OCI-LY3 (cell line): ENCODE data around the gene SHC1.

Experiments used
- EZH2phosphoT487 ChIP-seq: fragments of 200-600 bp; shearing (Covaris generic); IDR thresholded peaks from 2 replicates; pipeline ENCODE4 v1.6.1; 2018; ENCODE audit warnings: antibody characterized with exemption, mixed run types, low read depth
- TF ChIP-seq, protein P1 (sequence below): fragments of 200-600, 300-600 bp; sonication (generic); IDR thresholded peaks from 2 replicates; pipeline ENCODE4 v1.5.1; 2014; ENCODE audit warnings: antibody characterized with exemption, low read length, low read depth

DNA sequence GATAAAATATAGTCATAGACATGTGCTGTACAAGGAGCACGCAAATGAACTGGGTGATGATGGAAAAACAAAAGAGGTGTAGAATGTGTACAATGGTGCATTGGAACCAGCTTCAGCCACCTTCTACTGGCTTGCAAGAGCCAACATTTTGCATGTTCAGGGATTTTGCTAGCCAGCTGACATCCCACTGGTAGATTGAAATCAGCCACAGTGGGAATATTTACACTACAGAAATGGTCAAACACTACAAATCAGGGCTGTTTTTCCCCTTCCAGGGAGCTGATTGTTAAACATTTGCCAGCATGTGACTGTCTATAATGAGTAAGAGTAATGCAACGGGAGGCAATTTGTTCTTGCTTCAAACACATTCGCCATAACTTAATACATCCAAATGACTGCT, 57.3 kb downstream of the SHC1 start:
- TF ChIP-seq, protein P1, sequence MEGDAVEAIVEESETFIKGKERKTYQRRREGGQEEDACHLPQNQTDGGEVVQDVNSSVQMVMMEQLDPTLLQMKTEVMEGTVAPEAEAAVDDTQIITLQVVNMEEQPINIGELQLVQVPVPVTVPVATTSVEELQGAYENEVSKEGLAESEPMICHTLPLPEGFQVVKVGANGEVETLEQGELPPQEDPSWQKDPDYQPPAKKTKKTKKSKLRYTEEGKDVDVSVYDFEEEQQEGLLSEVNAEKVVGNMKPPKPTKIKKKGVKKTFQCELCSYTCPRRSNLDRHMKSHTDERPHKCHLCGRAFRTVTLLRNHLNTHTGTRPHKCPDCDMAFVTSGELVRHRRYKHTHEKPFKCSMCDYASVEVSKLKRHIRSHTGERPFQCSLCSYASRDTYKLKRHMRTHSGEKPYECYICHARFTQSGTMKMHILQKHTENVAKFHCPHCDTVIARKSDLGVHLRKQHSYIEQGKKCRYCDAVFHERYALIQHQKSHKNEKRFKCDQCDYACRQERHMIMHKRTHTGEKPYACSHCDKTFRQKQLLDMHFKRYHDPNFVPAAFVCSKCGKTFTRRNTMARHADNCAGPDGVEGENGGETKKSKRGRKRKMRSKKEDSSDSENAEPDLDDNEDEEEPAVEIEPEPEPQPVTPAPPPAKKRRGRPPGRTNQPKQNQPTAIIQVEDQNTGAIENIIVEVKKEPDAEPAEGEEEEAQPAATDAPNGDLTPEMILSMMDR: no peak
- no peak for TF ChIP-seq EZH2phosphoT487
